BE2C (cell line): ENCODE results near the gene UBL3.

Experiments used
- DNase-seq: peaks from one replicate; pipeline ENCODE4 v3.0.0-alpha.2; 2020
- H3K27me3 ChIP-seq: fragments of 250-450 bp; sonication (Bioruptor Pico); 2 replicates; pipeline ENCODE4 v1.5.1; 2020; ENCODE audit warnings: mild to moderate bottlenecking
- H3K36me3 ChIP-seq: fragments of 250-450 bp; sonication (Bioruptor Pico); 2 replicates; pipeline ENCODE4 v1.5.1; 2020; ENCODE audit warnings: mild to moderate bottlenecking
- H3K4me1 ChIP-seq: fragments of 250-450 bp; sonication (Bioruptor Pico); 2 replicates; pipeline ENCODE4 v1.5.1; 2020
- H3K4me3 ChIP-seq: 2 replicates; pipeline ENCODE4 v1.5.1; 2011; ENCODE audit warnings: low read depth, low read length
- H3K9me3 ChIP-seq: fragments of 250-450 bp; sonication (Bioruptor Pico); 2 replicates; pipeline ENCODE4 v1.5.1; 2020
- TF ChIP-seq, protein P1 (sequence below): IDR thresholded peaks from 2 replicates; pipeline ENCODE4 v1.5.1; 2012; ENCODE audit warnings: mild to moderate bottlenecking, low read depth, low read length

UBL3 gene

DNA sequence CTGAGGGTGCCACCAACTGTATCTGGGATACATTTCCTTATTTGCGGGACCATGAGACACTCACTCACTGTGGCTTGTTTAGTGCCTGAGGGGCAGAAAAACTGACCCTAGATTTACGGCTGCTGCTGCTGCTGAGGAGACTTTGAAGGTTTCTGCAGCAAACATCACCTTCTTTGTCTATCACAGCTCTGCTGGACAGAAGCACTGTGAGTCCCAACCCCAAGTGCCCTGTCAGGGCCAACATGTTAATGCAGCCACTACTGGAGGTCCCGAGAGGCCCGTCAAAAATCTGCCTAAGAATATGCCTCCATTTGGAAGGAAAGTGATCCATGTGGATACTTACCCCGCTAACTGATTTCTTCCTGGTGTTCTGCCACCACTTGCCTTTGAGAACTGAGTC is 37.3 kb upstream of the UBL3 start:
- DNase-seq, result no peak
- Histone ChIP-seq H3K4me1 (no peaks in the 10 kb centered on the region), H3K36me3 (no peaks in the 10 kb centered on the region), H3K27me3 (no peaks in the 10 kb centered on the region), H3K9me3 (no peaks in the 10 kb centered on the region; the same call in 1 of the 2 replicates), H3K4me3 (no peak overlapping the region)
- TF ChIP-seq, protein P1, sequence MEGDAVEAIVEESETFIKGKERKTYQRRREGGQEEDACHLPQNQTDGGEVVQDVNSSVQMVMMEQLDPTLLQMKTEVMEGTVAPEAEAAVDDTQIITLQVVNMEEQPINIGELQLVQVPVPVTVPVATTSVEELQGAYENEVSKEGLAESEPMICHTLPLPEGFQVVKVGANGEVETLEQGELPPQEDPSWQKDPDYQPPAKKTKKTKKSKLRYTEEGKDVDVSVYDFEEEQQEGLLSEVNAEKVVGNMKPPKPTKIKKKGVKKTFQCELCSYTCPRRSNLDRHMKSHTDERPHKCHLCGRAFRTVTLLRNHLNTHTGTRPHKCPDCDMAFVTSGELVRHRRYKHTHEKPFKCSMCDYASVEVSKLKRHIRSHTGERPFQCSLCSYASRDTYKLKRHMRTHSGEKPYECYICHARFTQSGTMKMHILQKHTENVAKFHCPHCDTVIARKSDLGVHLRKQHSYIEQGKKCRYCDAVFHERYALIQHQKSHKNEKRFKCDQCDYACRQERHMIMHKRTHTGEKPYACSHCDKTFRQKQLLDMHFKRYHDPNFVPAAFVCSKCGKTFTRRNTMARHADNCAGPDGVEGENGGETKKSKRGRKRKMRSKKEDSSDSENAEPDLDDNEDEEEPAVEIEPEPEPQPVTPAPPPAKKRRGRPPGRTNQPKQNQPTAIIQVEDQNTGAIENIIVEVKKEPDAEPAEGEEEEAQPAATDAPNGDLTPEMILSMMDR, result no peak

DNA sequence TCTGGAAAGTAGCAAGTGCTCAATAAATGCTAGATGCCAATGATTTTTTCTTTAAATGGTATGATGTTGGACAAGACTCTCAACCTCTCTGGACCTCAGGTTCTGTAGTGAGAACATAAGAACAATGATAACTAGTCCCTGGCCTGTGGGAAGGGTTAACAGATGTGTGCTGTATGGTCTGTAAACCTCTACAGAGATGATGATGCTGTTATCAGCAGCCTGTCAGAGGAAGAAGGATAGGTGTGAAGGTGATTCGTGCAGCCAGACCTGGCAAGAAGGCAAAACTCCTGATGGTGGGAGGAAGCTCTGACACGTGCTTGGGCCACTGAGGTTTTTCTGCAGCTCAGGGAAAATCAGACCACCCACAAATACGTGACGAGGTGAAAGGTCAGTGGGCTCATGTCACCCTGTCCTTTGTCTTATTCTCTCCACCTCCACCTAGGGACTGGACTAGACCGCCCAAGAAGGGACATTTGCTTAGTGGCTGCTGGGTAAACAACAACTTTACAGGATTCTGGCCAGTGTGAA is 36.7 kb upstream of the UBL3 start:
- Histone ChIP-seq H3K27me3 (no peaks in the 10 kb centered on the region), H3K4me3 (no peak overlapping the region), H3K36me3 (no peaks in the 10 kb centered on the region)

DNA sequence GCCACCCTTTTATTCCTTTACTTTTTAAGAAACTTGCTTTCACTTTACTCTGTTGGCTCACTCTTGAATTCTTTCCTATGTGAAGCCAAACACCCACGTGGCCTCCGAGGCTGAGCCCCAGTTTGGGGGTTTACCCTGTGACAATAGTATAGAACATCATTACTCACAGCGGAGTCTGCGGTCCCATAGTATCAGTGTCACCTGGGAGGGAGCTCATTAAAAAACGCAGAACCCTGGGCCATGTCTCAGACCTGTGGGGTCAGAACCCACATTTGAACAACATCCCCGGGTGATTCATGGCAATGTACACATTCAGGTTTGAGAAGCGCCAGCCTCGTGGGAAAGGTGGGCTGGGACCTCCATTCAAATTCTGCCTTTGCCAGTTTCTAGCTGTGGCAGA is 36.0 kb upstream of the UBL3 start:
- no peak for DNase-seq
- no peaks in the 10 kb centered on the region for H3K27me3 ChIP-seq
- no peaks in the 10 kb centered on the region; the same call in 1 of the 2 replicates for H3K9me3 ChIP-seq
- no peaks in the 10 kb centered on the region for H3K36me3 ChIP-seq
- TF ChIP-seq, protein P1, result no peak
- no peak overlapping the region for H3K4me3 ChIP-seq
- H3K4me1 ChIP-seq, result no peaks in the 10 kb centered on the region

More for the DNA sequence above, 36.7 kb upstream of the UBL3 start:
- Histone ChIP-seq H3K9me3 (no peaks in the 10 kb centered on the region; the same call in 1 of the 2 replicates), H3K4me1 (no peaks in the 10 kb centered on the region)
- TF ChIP-seq, protein P1, result no peak
- DNase-seq, result no peak

DNA sequence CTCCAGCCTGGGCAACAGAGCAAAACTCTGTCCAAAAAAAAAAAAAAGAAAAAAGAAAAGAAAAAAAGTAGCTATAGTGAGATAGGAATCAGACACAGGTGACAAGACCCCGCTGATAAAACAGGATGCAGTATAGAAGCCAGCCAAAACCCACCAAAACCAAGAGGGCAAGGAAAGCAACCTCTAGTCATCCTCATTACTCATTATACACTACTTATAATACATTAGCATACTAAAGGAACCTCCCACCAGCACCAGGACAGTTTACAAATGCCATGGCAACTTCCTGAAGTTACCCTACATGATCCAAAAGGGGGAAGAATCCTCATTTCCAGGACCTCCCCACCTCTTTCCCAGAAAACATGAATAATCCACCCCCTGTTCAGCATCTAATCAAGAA is 35.6 kb upstream of the UBL3 start:
- Histone ChIP-seq H3K36me3 (no peaks in the 10 kb centered on the region), H3K27me3 (no peaks in the 10 kb centered on the region), H3K4me3 (no peak overlapping the region), H3K4me1 (no peaks in the 10 kb centered on the region), H3K9me3 (no peaks in the 10 kb centered on the region; the same call in 1 of the 2 replicates)
- DNase-seq, result no peak
- TF ChIP-seq, protein P1, result no peak

DNA sequence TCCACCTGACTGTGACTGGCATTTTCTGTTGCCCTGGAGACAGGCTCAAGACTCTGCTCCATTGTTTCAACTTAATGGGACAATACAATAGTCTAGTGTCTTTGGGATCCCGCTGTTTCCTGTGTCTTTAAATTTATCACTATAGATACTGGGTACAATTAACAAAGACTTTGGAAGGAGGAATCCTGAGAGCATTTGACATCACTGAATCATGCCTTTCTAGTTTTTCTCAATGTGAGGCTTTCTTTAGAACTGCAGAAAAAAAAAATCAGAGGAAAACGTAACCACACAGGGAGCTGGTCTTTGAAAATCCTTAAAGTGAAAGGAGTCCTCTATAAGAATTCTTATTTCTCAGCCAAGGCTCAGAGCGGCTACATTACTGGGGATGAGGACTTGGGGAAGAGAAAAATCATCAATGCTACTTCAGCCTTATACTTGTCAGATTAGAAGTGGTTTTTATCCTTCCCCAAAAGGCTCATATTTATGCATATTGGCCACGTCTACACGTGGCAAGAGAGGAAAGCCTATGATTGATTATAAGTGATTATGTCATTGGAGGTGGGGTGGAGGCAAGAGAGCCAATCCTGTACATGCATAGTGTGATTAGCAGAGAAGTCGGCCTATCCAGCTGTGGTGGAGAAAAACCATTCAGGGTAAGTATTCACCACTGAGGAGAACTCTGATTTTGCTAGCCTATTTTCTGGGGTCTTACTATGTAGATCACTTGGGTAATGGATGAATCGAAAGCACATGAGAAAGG is 34.4 kb upstream of the UBL3 start:
- no peaks in the 10 kb centered on the region; the same call in 1 of the 2 replicates for H3K9me3 ChIP-seq
- H3K4me3 ChIP-seq, result no peak overlapping the region
- H3K27me3 ChIP-seq, result no peaks in the 10 kb centered on the region; the same call in 1 of the 2 replicates
- H3K36me3 ChIP-seq, result no peaks in the 10 kb centered on the region
- TF ChIP-seq, protein P1, result no peak
- no peaks in the 10 kb centered on the region for H3K4me1 ChIP-seq
- no peak for DNase-seq

DNA sequence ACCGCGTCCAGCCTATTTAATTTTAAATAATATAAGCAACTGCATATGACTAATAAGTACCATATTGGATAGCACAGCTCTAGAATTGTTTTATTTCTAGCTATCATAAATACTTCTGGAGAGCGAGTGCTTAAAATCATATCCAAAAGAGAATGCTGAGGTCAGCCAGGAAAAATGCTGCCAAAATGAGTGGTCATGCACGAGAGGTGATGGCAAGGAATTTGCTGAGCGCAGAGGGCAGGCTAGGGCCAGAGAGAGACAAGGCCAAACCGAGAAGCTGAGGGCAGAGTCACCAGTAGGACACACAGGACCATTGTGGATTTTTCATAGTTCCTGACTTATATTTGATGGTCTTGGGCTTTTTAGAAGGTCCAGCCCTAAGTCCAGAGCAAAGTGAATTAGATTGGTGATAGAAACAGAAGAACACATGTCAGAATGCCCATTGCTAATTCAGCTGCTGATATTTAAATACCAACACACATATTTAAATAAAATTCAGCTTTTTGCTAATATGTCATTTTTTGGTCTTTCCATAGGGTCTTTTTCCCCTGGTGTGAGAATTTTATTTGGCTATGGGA is 33.6 kb upstream of the UBL3 start:
- H3K4me3 ChIP-seq, result no peak overlapping the region
- H3K36me3 ChIP-seq, result no peaks in the 10 kb centered on the region
- no peak for DNase-seq
- no peaks in the 10 kb centered on the region for H3K4me1 ChIP-seq
- H3K27me3 ChIP-seq, result peaks cover 7% of the 10 kb centered on the region
- H3K9me3 ChIP-seq, result no peaks in the 10 kb centered on the region; the same call in 1 of the 2 replicates
- TF ChIP-seq, protein P1, result no peak
